Right atrium auricular region (tissue), 2 donors: ENCODE measurements around the gene DIABLO. TPM values are rescaled to one million over a fixed set of nuclear protein-coding genes. Genes with fewer than 3 reads are reported as not detected.

Experiments
- DNase-seq: peaks from one replicate; pipeline ENCODE4 v3.0.0-alpha.2; 2019; ENCODE audit warnings: low spot score
- H3K27ac ChIP-seq, 2 donors: fragments of 200-600 bp; sonication (generic); 1 replicate in 1 of 2; 2 replicates in 1 of 2; pipeline ENCODE4 v1.5.1; 2016 to 2019
- H3K27me3 ChIP-seq, 2 donors: fragments of 200-600 bp; sonication (generic); one replicate each; pipeline versions ENCODE4 v1.5.1 to v1.6.0; 2017 to 2019
- H3K36me3 ChIP-seq: fragments of 200-600 bp; sonication (generic); one replicate; pipeline ENCODE4 v1.5.1; 2016
- H3K4me1 ChIP-seq, 2 donors: fragments of 200-600 bp; sonication (generic); one replicate each; pipeline versions ENCODE4 v1.5.1 to v1.6.0; 2017 to 2019
- H3K4me3 ChIP-seq, 2 donors: fragments of 200-600 bp; sonication (generic); 1 replicate in 1 of 2; 2 replicates in 1 of 2; pipeline ENCODE4 v1.5.1; 2017 to 2019; ENCODE audit warnings: mild to moderate bottlenecking in 1 of 2, moderate library complexity in 1 of 2
- H3K9me3 ChIP-seq, 2 donors: fragments of 200-600 bp; sonication (generic); one replicate each; pipeline ENCODE4 v1.5.1; 2019
- CTCF ChIP-seq, 2 donors: fragments of 200-600 bp; sonication (generic); IDR thresholded peaks; one replicate each; pipeline ENCODE4 v1.5.1; 2019; ENCODE audit warnings: antibody characterized with exemption in 2 of 2
- total RNA-seq, 2 donors: library from RNA; depleted of rRNA; stranded (reverse); fragments of >200 nt; gene quantifications; one replicate each; pipeline ENCODE4 v1.1.0, GENCODE V29; 2016

Gene DIABLO
- total RNA-seq, 2 donors from 2014 or later = 36.9 to 55.0 TPM

- peaks cover 0 to 23% of the 10 kb centered on the region in 2 donors for H3K27me3 ChIP-seq
- H3K36me3 ChIP-seq = peaks cover 3% of the 10 kb centered on the region
- H3K27ac ChIP-seq = no peak overlapping the region
- H3K4me3 ChIP-seq = no peak overlapping the region
- no peaks in the 10 kb centered on the region for H3K9me3 ChIP-seq
- DNase-seq = no peak
- TF ChIP-seq CTCF (IDR thresholded peaks at IDR 0.05) = no peak
- peaks cover 0 to 20% of the 10 kb centered on the region in 2 donors for H3K4me1 ChIP-seq
Measured at GRCh38 chr12:122202017-122202416, 23.8 kb downstream of the DIABLO start.

- no peaks in the 10 kb centered on the region for H3K9me3 ChIP-seq
- H3K4me3 ChIP-seq = no peak overlapping the region
- no peak overlapping the region for H3K27ac ChIP-seq
- no peak for TF ChIP-seq CTCF (IDR thresholded peaks at IDR 0.05)
- peaks cover 0 to 23% of the 10 kb centered on the region in 2 donors for H3K27me3 ChIP-seq
- no peaks in the 10 kb centered on the region for H3K36me3 ChIP-seq
- peaks cover 0 to 20% of the 10 kb centered on the region in 2 donors for H3K4me1 ChIP-seq
- no peak for DNase-seq
Measured at GRCh38 chr12:122201381-122201780, 24.5 kb downstream of the DIABLO start.

- peaks cover 0 to 23% of the 10 kb centered on the region in 2 donors for H3K27me3 ChIP-seq
- no peak overlapping the region for H3K27ac ChIP-seq
- H3K4me1 ChIP-seq = peaks cover 0 to 20% of the 10 kb centered on the region in 2 donors
- no peaks in the 10 kb centered on the region for H3K9me3 ChIP-seq
- no peak overlapping the region for H3K4me3 ChIP-seq
- no peak for DNase-seq
- H3K36me3 ChIP-seq = no peaks in the 10 kb centered on the region
- no peak for TF ChIP-seq CTCF (IDR thresholded peaks at IDR 0.05)
Measured at GRCh38 chr12:122200541-122201175, 25.2 kb downstream of the DIABLO start.

- no peak for TF ChIP-seq CTCF (IDR thresholded peaks at IDR 0.05)
- Histone ChIP-seq H3K4me3 (no peak overlapping the region), H3K36me3 (no peaks in the 10 kb centered on the region), H3K9me3 (peaks cover 0 to 4% of the 10 kb centered on the region in 2 donors), H3K27ac (no peak overlapping the region), H3K27me3 (peaks cover 0 to 22% of the 10 kb centered on the region in 2 donors), H3K4me1 (peaks cover 0 to 20% of the 10 kb centered on the region in 2 donors)
- no peak for DNase-seq
Measured at GRCh38 chr12:122199484-122200355, 26.1 kb downstream of the DIABLO start.

GRCh38 chr12:122197612-122197966, 28.3 kb downstream of the DIABLO start:
- Histone ChIP-seq H3K9me3 (peaks cover 0 to 4% of the 10 kb centered on the region in 2 donors), H3K4me3 (no peak overlapping the region), H3K27ac (no peak overlapping the region), H3K27me3 (peaks cover 0 to under 1% of the 10 kb centered on the region in 2 donors), H3K36me3 (no peaks in the 10 kb centered on the region), H3K4me1 (no peaks in the 10 kb centered on the region)
- no peak for TF ChIP-seq CTCF (IDR thresholded peaks at IDR 0.05)
- no peak for DNase-seq
